WERI-Rb-1 (cell line): ENCODE results near the gene USP43.

Source experiments
- DNase-seq: peaks from one replicate; pipeline ENCODE4 v3.0.0-alpha.2; 2020
- H3K27ac ChIP-seq: fragments of 250-450 bp; sonication (Bioruptor Pico); 2 replicates; pipeline ENCODE4 v1.5.1; 2020; ENCODE audit warnings: mild to moderate bottlenecking, moderate library complexity
- H3K27me3 ChIP-seq: fragments of 250-450 bp; sonication (Bioruptor Pico); 2 replicates; pipeline ENCODE4 v1.5.1; 2021; ENCODE audit warnings: mild to moderate bottlenecking, low read depth, moderate library complexity; ENCODE audit not compliant: insufficient read depth, severe bottlenecking
- H3K36me3 ChIP-seq: fragments of 250-450 bp; sonication (Bioruptor Pico); 2 replicates; pipeline ENCODE4 v1.5.1; 2020; ENCODE audit warnings: mild to moderate bottlenecking, moderate library complexity
- H3K4me3 ChIP-seq: 2 replicates; pipeline ENCODE4 v1.5.1; 2011; ENCODE audit warnings: low read depth, mild to moderate bottlenecking, control low read depth, low read length
- H3K9me3 ChIP-seq: fragments of 250-450 bp; sonication (Bioruptor Pico); 2 replicates; pipeline ENCODE4 v1.5.1; 2021; ENCODE audit warnings: mild to moderate bottlenecking, moderate library complexity; ENCODE audit not compliant: severe bottlenecking
- CTCF ChIP-seq: IDR thresholded peaks from 2 replicates; pipeline ENCODE4 v1.5.1; 2011; ENCODE audit warnings: low read depth, mild to moderate bottlenecking, control low read depth, inconsistent platforms, low read length

The USP43 gene

DNA sequence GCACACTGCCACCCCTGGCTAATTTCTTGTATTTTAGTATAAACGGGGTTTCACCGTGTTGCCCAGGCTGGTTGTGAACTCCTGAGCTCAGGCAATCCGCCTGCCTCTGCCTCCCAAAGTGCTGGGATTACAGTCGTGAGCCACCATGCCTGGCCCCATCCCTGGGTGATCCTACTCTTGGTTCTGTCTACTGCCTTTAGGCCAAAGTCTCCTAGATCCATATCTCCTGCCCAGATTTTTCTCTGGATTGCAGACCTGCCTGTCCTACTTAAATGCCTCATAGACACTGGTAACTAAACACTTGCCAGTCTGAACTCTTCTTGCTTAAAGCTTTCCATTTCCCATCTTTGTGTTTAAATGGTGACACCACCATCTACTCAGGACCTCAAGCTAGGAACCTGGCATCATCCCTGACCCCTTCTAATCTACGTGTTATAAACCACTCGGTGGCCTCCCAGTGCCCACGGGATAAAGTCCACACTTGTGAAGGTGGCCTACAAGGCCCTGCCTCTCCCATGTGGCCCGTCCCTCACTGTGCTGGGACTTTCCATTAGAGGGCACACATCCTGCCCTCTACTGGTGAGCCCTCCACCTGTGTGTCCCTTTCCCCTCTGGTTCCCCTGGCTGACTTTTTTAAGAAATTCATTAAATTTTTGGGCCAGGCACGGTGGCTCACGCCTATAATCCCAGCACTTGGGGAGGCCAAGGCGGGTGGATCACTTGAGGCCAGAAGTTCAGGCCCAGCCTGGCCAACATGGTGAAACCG lies 51.1 kb downstream of the USP43 start:
- Histone ChIP-seq H3K4me3 (no peak overlapping the region), H3K36me3 (no peaks in the 10 kb centered on the region), H3K27me3 (no peaks in the 10 kb centered on the region), H3K27ac (no peak overlapping the region), H3K9me3 (no peaks in the 10 kb centered on the region)
- TF ChIP-seq CTCF = peak; percentile 48
- no peak for DNase-seq

DNA sequence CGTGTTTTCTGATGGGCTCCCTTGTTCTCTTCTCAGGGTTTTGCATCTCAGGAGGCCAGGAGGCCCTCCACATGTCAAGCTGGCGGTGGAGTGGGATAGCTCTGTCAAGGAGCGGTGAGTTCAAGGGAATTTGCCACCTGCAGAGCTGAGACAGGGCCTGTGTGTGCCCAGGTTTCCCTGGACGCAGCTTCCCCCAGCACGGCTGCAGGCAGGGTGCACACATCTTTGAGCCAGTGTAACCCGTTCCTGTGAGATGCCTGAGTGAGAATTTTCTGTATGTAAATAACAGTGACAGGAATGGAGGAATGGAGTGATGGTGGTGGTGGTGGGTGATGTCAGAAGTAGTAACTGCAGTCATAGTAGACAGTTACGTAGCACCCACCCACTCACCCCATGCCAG lies 54.8 kb downstream of the USP43 start:
- Histone ChIP-seq H3K36me3 (no peaks in the 10 kb centered on the region), H3K27me3 (no peaks in the 10 kb centered on the region), H3K9me3 (no peaks in the 10 kb centered on the region), H3K4me3 (no peak overlapping the region), H3K27ac (no peak overlapping the region)
- no peak for DNase-seq
- TF ChIP-seq CTCF = no peak

- no peaks in the 10 kb centered on the region for H3K9me3 ChIP-seq
- no peak overlapping the region for H3K27ac ChIP-seq
- H3K27me3 ChIP-seq = no peaks in the 10 kb centered on the region
- DNase-seq = no peak
- H3K36me3 ChIP-seq = no peaks in the 10 kb centered on the region
- no peak for TF ChIP-seq CTCF
- H3K4me3 ChIP-seq = no peak overlapping the region
These were observed 55.6 kb downstream of the USP43 start for GRCh38 chr17:9700754-9701476.

- H3K9me3 ChIP-seq = no peaks in the 10 kb centered on the region
- no peak for TF ChIP-seq CTCF
- no peak overlapping the region for H3K4me3 ChIP-seq
- H3K27me3 ChIP-seq = no peaks in the 10 kb centered on the region
- H3K27ac ChIP-seq = no peak overlapping the region
- DNase-seq = no peak
- no peaks in the 10 kb centered on the region for H3K36me3 ChIP-seq
These were observed 57.2 kb downstream of the USP43 start for GRCh38 chr17:9702482-9702881.

GRCh38 chr17:9702914-9703780 lies 57.8 kb downstream of the USP43 start:
- Histone ChIP-seq H3K9me3 (no peaks in the 10 kb centered on the region), H3K27ac (no peak overlapping the region), H3K4me3 (no peak overlapping the region), H3K36me3 (no peaks in the 10 kb centered on the region), H3K27me3 (no peaks in the 10 kb centered on the region)
- no peak for DNase-seq
- TF ChIP-seq CTCF = no peak
